Transverse colon (tissue), 4 donors: ENCODE results near the gene HPRT1.

Source experiments
- CTCF ChIP-seq, 5 experiments: fragments of 200-600 bp in 3 of 5; fragments of 450-650 bp in 2 of 5; sonication (generic) in 3 of 5; IDR thresholded peaks; 1 replicate in 2 of 5; 2 replicates in 3 of 5; pipeline ENCODE4 v1.5.1; 2016 to 2017; ENCODE audit warnings: antibody characterized with exemption in 5 of 5, inconsistent platforms in 3 of 5, mild to moderate bottlenecking in 2 of 5, moderate library complexity in 1 of 5
- EP300 ChIP-seq: sonication (generic); formaldehyde crosslinking; IDR thresholded peaks from one replicate; pipeline ENCODE4 v1.6.1; 2017; ENCODE audit warnings: antibody characterized with exemption, low read depth
- POLR2AphosphoS5 ChIP-seq, 3 donors: sonication (generic); formaldehyde crosslinking; IDR thresholded peaks; one replicate each; pipeline ENCODE4 v1.6.1; 2016; ENCODE audit warnings: antibody characterized with exemption in 3 of 3

- TF ChIP-seq CTCF (IDR thresholded peaks at IDR 0.05) (no peak), POLR2AphosphoS5 (IDR thresholded peaks at IDR 0.05) (no peak), EP300 (no peak)
These were observed 82.5 kb downstream of the HPRT1 start for GRCh38 chrX:134542485-134542884.
